H1 (cell line): ENCODE results near the gene RAD51B.

Experiments used
- CBX5 ChIP-seq: fragments of 300-800, 300-1000 bp; sonication (generic); IDR thresholded peaks from 2 replicates; pipeline ENCODE4 v1.7.1; 2016; ENCODE audit warnings: antibody characterized with exemption, low read length, low read depth
- CBX8 ChIP-seq: fragments of 300-800, 300-1000 bp; sonication (generic); IDR thresholded peaks from 2 replicates; pipeline ENCODE4 v1.7.1; 2016; ENCODE audit warnings: low read depth, low read length, borderline replicate concordance
- CEBPB ChIP-seq: IDR thresholded peaks from 2 replicates; pipeline ENCODE4 v1.6.1; 2012; ENCODE audit warnings: low read depth, low read length
- CHD2 ChIP-seq: IDR thresholded peaks from 2 replicates; pipeline ENCODE4 v1.6.1; 2012; ENCODE audit warnings: low read length, improper control_type of control experiment
- EP300 ChIP-seq, 2 experiments: IDR thresholded peaks; 1 replicate in 1 of 2; 2 replicates in 1 of 2; pipeline ENCODE4 v1.6.1; 2011 to 2012; ENCODE audit warnings: low read depth in 2 of 2, low read length in 2 of 2, mild to moderate bottlenecking in 2 of 2, borderline replicate concordance in 1 of 2, inconsistent platforms in 1 of 2, moderate library complexity in 1 of 2
- KDM1A ChIP-seq: fragments of 200-600, 300-600 bp; sonication (generic); IDR thresholded peaks from 2 replicates; pipeline ENCODE4 v1.7.1; 2016; ENCODE audit warnings: mild to moderate bottlenecking, low read length, borderline replicate concordance
- POLR2A ChIP-seq, 2 experiments: IDR thresholded peaks; 1 replicate in 1 of 2; 2 replicates in 1 of 2; pipeline ENCODE4 v1.6.1; 2011; ENCODE audit warnings: low read depth in 2 of 2, low read length in 2 of 2, mild to moderate bottlenecking in 2 of 2; ENCODE audit errors: control extremely low read depth in 1 of 2
- POLR2AphosphoS5 ChIP-seq: IDR thresholded peaks from 2 replicates; pipeline ENCODE4 v1.6.1; 2011; ENCODE audit warnings: low read depth, low read length
- RNF2 ChIP-seq: fragments of 200-900, 300-1000 bp; sonication (generic); IDR thresholded peaks from 2 replicates; pipeline ENCODE4 v1.7.1; 2016; ENCODE audit warnings: borderline replicate concordance, low read depth, mild to moderate bottlenecking, antibody characterized with exemption, low read length; ENCODE audit not compliant: poor library complexity, severe bottlenecking; ENCODE audit errors: missing control alignments
- TF ChIP-seq, protein P1 (sequence below), 3 experiments: IDR thresholded peaks; 1 replicate in 2 of 3; 2 replicates in 1 of 3; pipeline versions ENCODE4 v1.5.1 to v1.6.1; 2011; ENCODE audit warnings: low read length in 3 of 3, mild to moderate bottlenecking in 3 of 3, inconsistent platforms in 2 of 3, low read depth in 1 of 3, moderate library complexity in 1 of 3; ENCODE audit not compliant: insufficient read depth in 1 of 3; ENCODE audit errors: control extremely low read depth in 1 of 3

DNA sequence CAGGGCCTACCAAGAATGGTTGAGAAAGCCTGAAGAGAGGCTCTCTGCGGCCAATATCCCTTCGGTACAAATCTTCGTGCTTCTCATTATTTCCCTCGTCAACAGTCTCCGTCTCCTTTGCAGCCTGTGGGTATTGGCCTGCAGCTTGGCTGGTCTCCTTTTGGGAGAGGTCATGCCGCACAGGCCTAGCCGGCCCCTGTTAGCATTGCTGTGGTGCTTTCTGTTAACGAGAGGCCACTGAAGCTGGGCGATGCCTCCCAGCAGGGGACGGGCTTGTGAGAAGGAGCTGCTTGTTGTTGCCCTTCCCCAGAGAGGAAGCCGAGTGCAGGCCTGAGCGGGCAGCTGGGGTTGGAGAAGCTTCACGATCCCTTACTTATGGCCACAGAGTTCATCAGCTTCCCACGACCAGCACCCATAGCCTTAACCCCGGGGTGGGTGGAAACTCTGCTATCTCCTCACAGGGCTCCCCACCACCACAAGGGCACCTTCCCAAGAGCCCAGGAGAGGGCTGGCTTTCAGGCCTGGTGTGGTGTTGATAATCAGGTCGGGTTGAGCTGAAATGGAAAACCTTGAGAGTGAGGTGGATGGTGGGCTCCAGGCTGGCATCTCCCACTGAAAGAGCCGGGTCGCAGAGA lies 744.7 kb downstream of the RAD51B start:
- TF ChIP-seq KDM1A (no peak), POLR2A (IDR thresholded peaks at IDR 0.05; ENCODE audit: control extremely low read depth in 1 of 2, low read depth in 2 of 2, low read length in 2 of 2) (no peak), CBX5 (no peak), CEBPB (no peak), EP300 (IDR thresholded peaks at IDR 0.05; ENCODE audit: borderline replicate concordance in 1 of 2, low read depth in 2 of 2, low read length in 2 of 2) (no peak), CHD2 (no peak), POLR2AphosphoS5 (no peak), RNF2 (no peak), CBX8 (no peak)
- TF ChIP-seq, protein P1, sequence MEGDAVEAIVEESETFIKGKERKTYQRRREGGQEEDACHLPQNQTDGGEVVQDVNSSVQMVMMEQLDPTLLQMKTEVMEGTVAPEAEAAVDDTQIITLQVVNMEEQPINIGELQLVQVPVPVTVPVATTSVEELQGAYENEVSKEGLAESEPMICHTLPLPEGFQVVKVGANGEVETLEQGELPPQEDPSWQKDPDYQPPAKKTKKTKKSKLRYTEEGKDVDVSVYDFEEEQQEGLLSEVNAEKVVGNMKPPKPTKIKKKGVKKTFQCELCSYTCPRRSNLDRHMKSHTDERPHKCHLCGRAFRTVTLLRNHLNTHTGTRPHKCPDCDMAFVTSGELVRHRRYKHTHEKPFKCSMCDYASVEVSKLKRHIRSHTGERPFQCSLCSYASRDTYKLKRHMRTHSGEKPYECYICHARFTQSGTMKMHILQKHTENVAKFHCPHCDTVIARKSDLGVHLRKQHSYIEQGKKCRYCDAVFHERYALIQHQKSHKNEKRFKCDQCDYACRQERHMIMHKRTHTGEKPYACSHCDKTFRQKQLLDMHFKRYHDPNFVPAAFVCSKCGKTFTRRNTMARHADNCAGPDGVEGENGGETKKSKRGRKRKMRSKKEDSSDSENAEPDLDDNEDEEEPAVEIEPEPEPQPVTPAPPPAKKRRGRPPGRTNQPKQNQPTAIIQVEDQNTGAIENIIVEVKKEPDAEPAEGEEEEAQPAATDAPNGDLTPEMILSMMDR (IDR thresholded peaks at IDR 0.05; ENCODE audit: control extremely low read depth in 1 of 3, insufficient read depth in 1 of 3, low read depth in 1 of 3, low read length in 3 of 3) = no peak
